Brain microvascular endothelial cell (primary cell): Measurements from ENCODE around the gene CKLF.

Experiments
- DNase-seq: peaks from one replicate; pipeline ENCODE4 v3.0.0-alpha.2; 2020
- H3K27ac ChIP-seq: fragments of 250-450 bp; sonication (Bioruptor Pico); 2 replicates; pipeline ENCODE4 v1.5.1; 2020; ENCODE audit warnings: mild to moderate bottlenecking, moderate library complexity
- H3K27me3 ChIP-seq: fragments of 250-450 bp; sonication (Bioruptor Pico); replicated peaks from 2 replicates; pipeline ENCODE4 v1.5.1; 2020; ENCODE audit warnings: mild to moderate bottlenecking
- H3K36me3 ChIP-seq: fragments of 250-450 bp; sonication (Bioruptor Pico); replicated peaks from 2 replicates; pipeline ENCODE4 v1.5.1; 2020; ENCODE audit warnings: mild to moderate bottlenecking
- H3K4me3 ChIP-seq: 2 replicates; pipeline ENCODE4 v1.5.1; 2011; ENCODE audit warnings: low read depth, mild to moderate bottlenecking, control low read depth, low read length, moderate library complexity
- in situ Hi-C: cut with HindIII; loops from 2 replicates; pipeline ENCODE4 v1.10.0; 2017; ENCODE audit warnings: low sequenced_read_pairs, low pct_ligation_motif_present
- TF ChIP-seq, protein P1 (sequence below): IDR thresholded peaks from 2 replicates; pipeline ENCODE4 v1.5.1; 2011; ENCODE audit warnings: low read depth, mild to moderate bottlenecking, moderate library complexity, low read length, control low read depth, inconsistent platforms; ENCODE audit errors: missing control alignments

The CKLF gene

GRCh38 chr16:66525396-66526180 lies 26.8 kb upstream of the CKLF start:
- in situ Hi-C loops = no loop called here
- TF ChIP-seq, protein P1, sequence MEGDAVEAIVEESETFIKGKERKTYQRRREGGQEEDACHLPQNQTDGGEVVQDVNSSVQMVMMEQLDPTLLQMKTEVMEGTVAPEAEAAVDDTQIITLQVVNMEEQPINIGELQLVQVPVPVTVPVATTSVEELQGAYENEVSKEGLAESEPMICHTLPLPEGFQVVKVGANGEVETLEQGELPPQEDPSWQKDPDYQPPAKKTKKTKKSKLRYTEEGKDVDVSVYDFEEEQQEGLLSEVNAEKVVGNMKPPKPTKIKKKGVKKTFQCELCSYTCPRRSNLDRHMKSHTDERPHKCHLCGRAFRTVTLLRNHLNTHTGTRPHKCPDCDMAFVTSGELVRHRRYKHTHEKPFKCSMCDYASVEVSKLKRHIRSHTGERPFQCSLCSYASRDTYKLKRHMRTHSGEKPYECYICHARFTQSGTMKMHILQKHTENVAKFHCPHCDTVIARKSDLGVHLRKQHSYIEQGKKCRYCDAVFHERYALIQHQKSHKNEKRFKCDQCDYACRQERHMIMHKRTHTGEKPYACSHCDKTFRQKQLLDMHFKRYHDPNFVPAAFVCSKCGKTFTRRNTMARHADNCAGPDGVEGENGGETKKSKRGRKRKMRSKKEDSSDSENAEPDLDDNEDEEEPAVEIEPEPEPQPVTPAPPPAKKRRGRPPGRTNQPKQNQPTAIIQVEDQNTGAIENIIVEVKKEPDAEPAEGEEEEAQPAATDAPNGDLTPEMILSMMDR = no peak
- H3K27ac ChIP-seq = no peak overlapping the region
- no peaks in the 10 kb centered on the region for H3K27me3 ChIP-seq
- DNase-seq = no peak
- H3K36me3 ChIP-seq = peaks cover 23% of the 10 kb centered on the region
- no peak overlapping the region for H3K4me3 ChIP-seq

DNA sequence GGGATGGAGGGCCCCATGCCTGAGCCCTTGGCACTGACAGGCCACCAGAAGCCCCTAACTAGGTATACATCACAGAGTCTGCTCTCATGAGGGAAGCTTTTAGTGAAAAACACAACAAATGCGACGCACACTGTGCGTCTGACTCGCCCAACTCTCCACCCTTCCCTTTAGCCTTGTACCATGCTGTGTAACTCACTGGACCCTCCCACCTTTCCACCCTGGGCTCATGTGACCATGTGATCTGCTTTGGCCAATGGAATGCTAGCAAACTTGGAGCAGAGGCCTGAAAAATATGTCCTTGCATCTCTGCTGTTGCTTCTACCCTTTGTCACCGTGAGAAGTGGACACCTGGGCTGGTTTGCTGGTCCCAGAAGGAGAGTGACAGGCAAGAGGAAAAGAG lies 24.1 kb upstream of the CKLF start:
- TF ChIP-seq, protein P1 = no peak
- in situ Hi-C loops = no loop called here
- Histone ChIP-seq H3K36me3 (peaks cover 23% of the 10 kb centered on the region), H3K27ac (no peak overlapping the region), H3K4me3 (no peak overlapping the region), H3K27me3 (no peaks in the 10 kb centered on the region)
- no peak for DNase-seq

- Histone ChIP-seq H3K36me3 (peaks cover 23% of the 10 kb centered on the region), H3K27ac (no peak overlapping the region), H3K27me3 (no peaks in the 10 kb centered on the region), H3K4me3 (no peak overlapping the region)
- no peak for DNase-seq
- in situ Hi-C loops = no loop called here
- TF ChIP-seq, protein P1 = no peak
Measured at GRCh38 chr16:66529475-66529874, 22.9 kb upstream of the CKLF start.

DNA sequence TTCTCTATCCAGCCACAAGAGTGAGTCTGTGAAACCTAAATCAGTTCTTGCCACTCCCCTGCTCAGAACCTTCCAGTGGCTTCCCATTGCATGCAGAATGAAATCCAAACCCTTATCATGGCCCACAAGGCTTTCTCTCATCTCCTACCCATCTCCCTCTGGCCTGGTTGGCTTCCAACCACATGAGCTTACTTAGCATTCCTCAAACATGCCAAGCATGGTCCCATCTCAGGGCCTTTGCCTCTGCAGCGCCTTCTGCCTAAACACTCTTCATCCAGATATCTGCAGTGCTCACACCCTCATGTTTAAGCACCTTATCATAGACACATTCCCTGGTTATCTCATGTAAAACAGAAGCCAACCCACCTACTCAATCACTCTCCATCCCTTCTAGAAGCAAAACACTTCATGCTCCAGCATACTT lies 18.0 kb upstream of the CKLF start:
- Histone ChIP-seq H3K36me3 (peaks cover 17% of the 10 kb centered on the region), H3K27ac (no peak overlapping the region), H3K27me3 (no peaks in the 10 kb centered on the region), H3K4me3 (no peak overlapping the region)
- no peak for DNase-seq
- TF ChIP-seq, protein P1 = no peak
- in situ Hi-C loops = no loop called here

- TF ChIP-seq, protein P1 = no peak
- Histone ChIP-seq H3K36me3 (peaks cover 11% of the 10 kb centered on the region), H3K27me3 (no peaks in the 10 kb centered on the region), H3K27ac (no peak overlapping the region), H3K4me3 (no peak overlapping the region)
- in situ Hi-C loops = no loop called here
- DNase-seq = no peak
Measured at GRCh38 chr16:66536525-66536924, 15.9 kb upstream of the CKLF start.

GRCh38 chr16:66537236-66537635 lies 15.1 kb upstream of the CKLF start:
- peaks cover 11% of the 10 kb centered on the region for H3K36me3 ChIP-seq
- TF ChIP-seq, protein P1 = no peak
- no peak overlapping the region for H3K27ac ChIP-seq
- H3K4me3 ChIP-seq = no peak overlapping the region
- no peaks in the 10 kb centered on the region for H3K27me3 ChIP-seq
- in situ Hi-C loops = no loop called here
- DNase-seq = no peak
